ENCODE data around the gene ROCK2. TPM values are rescaled to one million over a fixed set of nuclear protein-coding genes. Genes with fewer than 3 reads are reported as not detected.
A peak's percentile ranks its signal among the peaks of the same experiment; 100 is the strongest.

ROCK2 gene
- 12.7 TPM for total RNA-seq
- polyA plus RNA-seq = 11.7 TPM
- long read RNA-seq, donor 1 = 0 reads
- long read RNA-seq, donor 2 = 0 reads
- long read RNA-seq, donor 3 = 0 reads
- long read RNA-seq, donor 4 = 0 reads
- long read RNA-seq, donor 5 = 0 reads
- long read RNA-seq, donor 6 = 0 reads
- long read RNA-seq, donor 7 = 0 reads
- long read RNA-seq, donor 8 = 0 reads
- long read RNA-seq, donor 9 = 0 reads
- long read RNA-seq, donor 10 = 0 reads

DNA sequence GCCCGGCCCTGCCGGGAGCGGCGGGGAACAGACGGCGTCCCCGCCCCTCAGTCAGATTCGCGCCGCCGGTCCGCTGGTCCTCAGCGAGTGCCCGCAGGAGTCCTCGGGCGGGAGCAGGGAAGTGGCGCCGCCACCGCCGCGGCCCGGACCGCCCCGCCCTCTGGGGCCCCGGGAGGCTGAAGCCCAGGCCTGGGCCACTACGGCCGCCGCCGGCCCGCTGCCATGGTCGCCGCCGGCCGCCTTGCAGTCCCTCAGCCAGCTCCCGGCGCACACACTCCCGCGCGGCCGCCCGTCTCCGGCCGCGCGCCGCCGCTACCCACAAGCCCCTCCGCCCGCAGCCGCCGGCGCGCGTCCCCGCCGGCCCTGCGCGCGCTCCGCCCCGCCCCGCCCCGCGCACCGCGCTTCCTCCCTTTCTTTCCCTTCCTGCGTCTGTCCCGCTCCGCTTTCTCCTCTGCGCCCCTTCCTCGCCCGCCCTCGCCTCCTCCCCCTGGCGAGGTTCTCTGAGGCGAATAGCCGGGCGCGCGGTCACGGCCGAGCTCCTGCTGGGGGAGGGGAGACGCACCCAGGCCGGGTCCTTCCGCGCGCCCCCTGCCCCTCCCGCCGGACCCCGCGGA is at the start of gene ROCK2:
Gene ROCK2, minus strand, starts transcription at position 295 of the 614 bp plus-strand sequence. CDS start 500 bp downstream, outside the sequence.
- Histone ChIP-seq H3K4me1 (ENCODE audit: control insufficient read depth in 2 of 2, insufficient read depth in 2 of 2, low read length in 2 of 2) (peaks cover 7 to 10% of the 10 kb centered on the region in 2 donors), H3K4me3 (ENCODE audit: low read length in 2 of 2) (peak within 1 kb of the TSS; percentile 86 to 91), H3K9me3 (ENCODE audit: control insufficient read depth in 2 of 2, insufficient read depth in 1 of 2, low read length in 1 of 2) (no peaks in the 10 kb centered on the region), H3K27me3 (ENCODE audit: control insufficient read depth in 2 of 2, insufficient read depth in 1 of 2, low read length in 1 of 2) (no peaks in the 10 kb centered on the region), H3K36me3 (ENCODE audit: control insufficient read depth in 2 of 2, insufficient read depth in 2 of 2, low read length in 1 of 2) (no peaks in the 10 kb centered on the region), H3K27ac (ENCODE audit: low read depth in 1 of 2, low read length in 1 of 2) (peak within 1 kb of the TSS; percentile 67 to 94)
- peak in 8 of 9 donors; percentile 24 to 81 (median 65) for DNase-seq (ENCODE audit: low read depth in 6 of 9, low spot score in 9 of 9)
- under 1% methylated on average over 84 of the region's 90 CpGs for WGBS

DNA sequence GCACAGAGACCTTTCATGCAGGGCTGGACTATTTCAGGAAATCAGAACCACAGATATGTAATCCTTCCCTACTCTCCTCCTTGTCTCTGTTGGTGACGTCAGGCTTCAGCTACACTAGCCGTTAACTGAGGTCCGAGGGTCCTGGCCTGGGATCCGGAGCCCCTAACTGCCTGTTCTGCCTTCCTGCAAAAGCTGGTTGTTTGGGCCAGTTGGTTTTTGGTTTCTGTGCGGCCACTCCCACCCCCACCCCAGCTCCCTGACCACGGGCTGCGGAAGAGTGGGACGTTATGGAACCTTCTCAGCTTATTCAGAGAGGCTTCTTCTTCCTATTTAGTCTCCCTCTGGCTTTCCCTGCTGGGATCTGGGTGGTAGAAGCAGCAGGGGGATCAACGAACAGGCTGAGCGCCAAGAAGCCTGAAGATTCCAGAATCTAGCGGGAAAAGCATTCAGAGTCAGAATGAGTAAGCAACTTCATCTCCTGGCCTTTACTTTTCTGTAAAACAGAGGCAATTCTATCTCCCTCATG is 49.3 kb upstream of the ROCK2 start:
- WGBS = 94% methylated on average over 11 of the region's 11 CpGs
- no peaks in the 10 kb centered on the region for H3K9me3 ChIP-seq (ENCODE audit: control insufficient read depth in 2 of 2, insufficient read depth in 1 of 2, low read length in 1 of 2)
- peaks cover 0 to 2% of the 10 kb centered on the region in 2 donors for H3K4me1 ChIP-seq (ENCODE audit: control insufficient read depth in 2 of 2, insufficient read depth in 2 of 2, low read length in 2 of 2)
- DNase-seq (ENCODE audit: low read depth in 6 of 9, low spot score in 9 of 9) = no peak
- H3K36me3 ChIP-seq (ENCODE audit: control insufficient read depth in 2 of 2, insufficient read depth in 2 of 2, low read length in 1 of 2) = no peaks in the 10 kb centered on the region
- H3K27me3 ChIP-seq (ENCODE audit: control insufficient read depth in 2 of 2, insufficient read depth in 1 of 2, low read length in 1 of 2) = no peaks in the 10 kb centered on the region
- no peak overlapping the region for H3K27ac ChIP-seq (ENCODE audit: low read depth in 1 of 2, low read length in 1 of 2)
- no peak overlapping the region for H3K4me3 ChIP-seq (ENCODE audit: low read length in 2 of 2)

DNA sequence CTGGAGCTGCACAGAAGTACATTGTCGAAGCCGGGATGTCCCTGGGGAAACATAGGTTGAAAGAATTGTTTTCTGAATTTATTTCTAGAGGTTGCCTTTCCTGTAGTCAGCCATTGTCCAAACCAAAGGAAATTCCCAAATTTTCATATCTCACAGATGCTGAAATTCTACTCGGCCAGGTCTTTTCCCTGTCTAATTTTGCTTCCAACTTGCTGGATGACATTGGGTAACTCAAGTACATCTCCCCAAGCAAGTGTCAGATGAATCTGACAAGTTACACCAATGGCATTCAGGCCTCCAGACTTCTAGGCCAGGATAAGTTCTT is 47.5 kb upstream of the ROCK2 start:
- peak overlapping the region in 1 of 2 donors; percentile 26 for H3K27ac ChIP-seq (ENCODE audit: low read depth in 1 of 2, low read length in 1 of 2)
- no peaks in the 10 kb centered on the region for H3K9me3 ChIP-seq (ENCODE audit: control insufficient read depth in 2 of 2, insufficient read depth in 1 of 2, low read length in 1 of 2)
- DNase-seq (ENCODE audit: low read depth in 6 of 9, low spot score in 9 of 9) = no peak
- no peaks in the 10 kb centered on the region for H3K27me3 ChIP-seq (ENCODE audit: control insufficient read depth in 2 of 2, insufficient read depth in 1 of 2, low read length in 1 of 2)
- H3K4me3 ChIP-seq (ENCODE audit: low read length in 2 of 2) = no peak overlapping the region
- WGBS = 86% methylated on average over 3 of the region's 3 CpGs
- no peaks in the 10 kb centered on the region for H3K36me3 ChIP-seq (ENCODE audit: control insufficient read depth in 2 of 2, insufficient read depth in 2 of 2, low read length in 1 of 2)
- peaks cover 0 to 7% of the 10 kb centered on the region in 2 donors for H3K4me1 ChIP-seq (ENCODE audit: control insufficient read depth in 2 of 2, insufficient read depth in 2 of 2, low read length in 2 of 2)

DNA sequence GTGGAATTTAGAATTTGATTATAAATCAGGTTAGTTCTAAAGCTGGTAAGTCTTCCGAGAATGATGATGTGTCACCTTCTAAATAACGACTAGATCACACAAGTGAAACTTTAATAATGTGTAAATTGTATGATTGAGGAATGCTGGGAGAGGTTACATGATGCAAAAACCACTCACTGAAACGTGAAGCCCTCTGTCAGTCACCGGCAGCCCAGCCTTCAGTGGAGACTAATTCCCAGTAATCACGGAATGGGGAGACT is 45.9 kb upstream of the ROCK2 start:
- Histone ChIP-seq H3K4me3 (ENCODE audit: low read length in 2 of 2) (no peak overlapping the region), H3K36me3 (ENCODE audit: control insufficient read depth in 2 of 2, insufficient read depth in 2 of 2, low read length in 1 of 2) (no peaks in the 10 kb centered on the region), H3K4me1 (ENCODE audit: control insufficient read depth in 2 of 2, insufficient read depth in 2 of 2, low read length in 2 of 2) (peaks cover 0 to 7% of the 10 kb centered on the region in 2 donors), H3K27ac (ENCODE audit: low read depth in 1 of 2, low read length in 1 of 2) (no peak overlapping the region), H3K9me3 (ENCODE audit: control insufficient read depth in 2 of 2, insufficient read depth in 1 of 2, low read length in 1 of 2) (no peaks in the 10 kb centered on the region), H3K27me3 (ENCODE audit: control insufficient read depth in 2 of 2, insufficient read depth in 1 of 2, low read length in 1 of 2) (no peaks in the 10 kb centered on the region)
- 85% methylated on average over 5 of the region's 5 CpGs for WGBS
- DNase-seq (ENCODE audit: low read depth in 6 of 9, low spot score in 9 of 9) = no peak

DNA sequence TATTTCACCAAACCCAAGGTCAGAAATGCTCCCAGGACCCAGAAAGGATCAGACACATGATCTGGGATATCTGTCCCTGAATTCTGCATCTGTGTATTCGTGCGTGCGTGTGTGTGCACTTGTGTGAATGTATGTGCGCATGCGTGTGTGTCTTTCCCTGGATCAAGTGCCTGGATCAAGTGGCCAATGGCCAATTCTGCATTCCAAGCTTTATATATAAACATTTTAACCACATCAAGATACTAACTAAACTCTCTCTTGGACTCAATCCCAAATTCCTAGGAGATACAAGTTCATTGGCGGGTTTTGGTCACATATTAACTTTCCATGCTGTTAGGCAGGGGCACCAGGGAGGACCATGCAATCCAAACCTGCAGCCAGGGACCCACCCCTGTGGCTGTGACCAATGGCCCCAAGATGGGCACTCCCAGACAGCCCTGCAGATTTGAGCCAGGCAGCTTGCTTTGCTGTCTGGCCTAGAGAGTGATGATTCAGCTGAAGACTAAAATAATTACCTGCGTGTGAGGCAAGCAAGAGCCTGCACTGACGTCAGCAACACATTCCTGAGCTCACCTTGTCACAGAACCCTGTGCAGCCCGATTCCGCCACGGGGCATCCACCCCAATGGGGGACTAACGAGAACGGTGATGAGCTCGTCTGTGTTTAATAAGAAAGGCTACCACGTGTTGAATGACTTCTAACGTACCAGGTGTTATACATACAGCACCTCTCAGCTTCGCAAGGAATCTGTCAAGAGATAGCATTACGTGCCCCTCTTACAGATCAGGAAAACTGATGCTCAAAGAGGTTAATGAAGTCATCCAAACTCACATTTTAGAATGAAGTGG is 45.3 kb upstream of the ROCK2 start:
- H3K27ac ChIP-seq (ENCODE audit: low read depth in 1 of 2, low read length in 1 of 2) = no peak overlapping the region
- no peak for DNase-seq (ENCODE audit: low read depth in 6 of 9, low spot score in 9 of 9)

DNA sequence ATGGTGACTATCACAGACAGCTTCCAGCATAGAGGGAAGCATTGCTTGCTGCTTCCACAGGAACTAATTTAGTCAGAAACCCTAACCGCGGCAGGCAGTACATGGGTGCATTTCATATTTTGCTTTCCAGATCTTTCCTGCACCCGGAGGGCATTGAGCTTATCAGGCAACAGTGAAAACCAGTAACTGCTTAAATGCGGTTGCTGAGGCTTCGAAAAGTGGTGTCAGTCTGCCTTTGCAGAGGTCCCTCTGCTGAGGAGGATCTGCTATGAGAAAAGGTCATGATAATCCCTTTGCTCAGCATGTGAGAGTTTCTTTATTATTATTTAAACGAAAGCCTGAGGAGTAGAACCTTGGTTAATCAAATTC is 44.6 kb upstream of the ROCK2 start:
- H3K9me3 ChIP-seq (ENCODE audit: control insufficient read depth in 2 of 2, insufficient read depth in 1 of 2, low read length in 1 of 2) = no peaks in the 10 kb centered on the region
- DNase-seq (ENCODE audit: low read depth in 6 of 9, low spot score in 9 of 9) = no peak
- no peaks in the 10 kb centered on the region for H3K27me3 ChIP-seq (ENCODE audit: control insufficient read depth in 2 of 2, insufficient read depth in 1 of 2, low read length in 1 of 2)
- H3K4me1 ChIP-seq (ENCODE audit: control insufficient read depth in 2 of 2, insufficient read depth in 2 of 2, low read length in 2 of 2) = peaks cover 0 to 7% of the 10 kb centered on the region in 2 donors
- H3K36me3 ChIP-seq (ENCODE audit: control insufficient read depth in 2 of 2, insufficient read depth in 2 of 2, low read length in 1 of 2) = no peaks in the 10 kb centered on the region
- 93% methylated on average over 6 of the region's 6 CpGs for WGBS
- no peak overlapping the region for H3K27ac ChIP-seq (ENCODE audit: low read depth in 1 of 2, low read length in 1 of 2)
- no peak overlapping the region for H3K4me3 ChIP-seq (ENCODE audit: low read length in 2 of 2)

More for the DNA sequence above, 45.3 kb upstream of the ROCK2 start:
- Histone ChIP-seq H3K27me3 (ENCODE audit: control insufficient read depth in 2 of 2, insufficient read depth in 1 of 2, low read length in 1 of 2) (no peaks in the 10 kb centered on the region), H3K9me3 (ENCODE audit: control insufficient read depth in 2 of 2, insufficient read depth in 1 of 2, low read length in 1 of 2) (no peaks in the 10 kb centered on the region), H3K4me3 (ENCODE audit: low read length in 2 of 2) (no peak overlapping the region), H3K4me1 (ENCODE audit: control insufficient read depth in 2 of 2, insufficient read depth in 2 of 2, low read length in 2 of 2) (peaks cover 0 to 7% of the 10 kb centered on the region in 2 donors), H3K36me3 (ENCODE audit: control insufficient read depth in 2 of 2, insufficient read depth in 2 of 2, low read length in 1 of 2) (no peaks in the 10 kb centered on the region)
- 93% methylated on average over 18 of the region's 18 CpGs for WGBS

DNA sequence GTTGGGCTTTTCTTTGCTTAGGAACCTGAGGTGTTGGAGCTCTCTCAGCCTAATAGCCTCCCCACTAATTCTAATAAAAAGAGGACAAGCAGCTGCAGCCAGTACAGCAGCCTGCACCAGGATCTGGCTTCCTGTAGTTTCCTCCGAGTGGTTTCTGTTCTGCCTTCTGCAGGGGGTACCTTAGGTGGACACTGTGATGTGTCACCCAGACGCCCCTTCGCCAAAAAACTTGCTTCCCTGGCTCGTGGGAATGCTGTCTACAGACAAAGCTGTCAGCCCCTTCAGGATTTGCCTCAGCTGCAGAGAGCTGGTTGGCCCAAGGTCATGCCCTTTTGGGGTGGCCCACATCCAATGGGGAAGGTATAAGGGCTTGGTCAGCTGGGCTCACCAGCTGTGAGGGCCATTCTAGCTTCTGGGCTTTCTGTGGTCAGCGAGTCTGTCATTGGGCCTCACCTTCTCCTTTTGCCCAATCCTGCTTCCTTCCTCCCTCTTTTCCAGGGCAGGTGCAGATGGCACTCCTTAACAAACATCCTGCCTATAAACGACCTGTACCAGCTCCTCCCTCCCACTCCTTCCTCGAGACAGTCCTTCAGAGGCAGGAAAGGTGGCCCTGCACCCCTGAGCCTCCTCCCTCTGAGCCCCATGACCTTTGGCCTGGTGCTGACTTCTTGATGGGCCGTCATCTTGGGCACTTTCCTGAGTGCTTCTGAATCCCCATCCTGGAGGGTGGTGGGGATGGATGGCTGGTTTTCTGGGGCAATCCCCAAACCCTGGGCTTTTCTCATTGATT is 44.0 kb upstream of the ROCK2 start:
- no peak overlapping the region for H3K4me3 ChIP-seq (ENCODE audit: low read length in 2 of 2)
- H3K27ac ChIP-seq (ENCODE audit: low read depth in 1 of 2, low read length in 1 of 2) = no peak overlapping the region
- H3K27me3 ChIP-seq (ENCODE audit: control insufficient read depth in 2 of 2, insufficient read depth in 1 of 2, low read length in 1 of 2) = no peaks in the 10 kb centered on the region
- H3K9me3 ChIP-seq (ENCODE audit: control insufficient read depth in 2 of 2, insufficient read depth in 1 of 2, low read length in 1 of 2) = no peaks in the 10 kb centered on the region
- no peaks in the 10 kb centered on the region for H3K36me3 ChIP-seq (ENCODE audit: control insufficient read depth in 2 of 2, insufficient read depth in 2 of 2, low read length in 1 of 2)
- no peak for DNase-seq (ENCODE audit: low read depth in 6 of 9, low spot score in 9 of 9)
- peaks cover 0 to 7% of the 10 kb centered on the region in 2 donors for H3K4me1 ChIP-seq (ENCODE audit: control insufficient read depth in 2 of 2, insufficient read depth in 2 of 2, low read length in 2 of 2)
- WGBS = 76% methylated on average over 8 of the region's 8 CpGs

DNA sequence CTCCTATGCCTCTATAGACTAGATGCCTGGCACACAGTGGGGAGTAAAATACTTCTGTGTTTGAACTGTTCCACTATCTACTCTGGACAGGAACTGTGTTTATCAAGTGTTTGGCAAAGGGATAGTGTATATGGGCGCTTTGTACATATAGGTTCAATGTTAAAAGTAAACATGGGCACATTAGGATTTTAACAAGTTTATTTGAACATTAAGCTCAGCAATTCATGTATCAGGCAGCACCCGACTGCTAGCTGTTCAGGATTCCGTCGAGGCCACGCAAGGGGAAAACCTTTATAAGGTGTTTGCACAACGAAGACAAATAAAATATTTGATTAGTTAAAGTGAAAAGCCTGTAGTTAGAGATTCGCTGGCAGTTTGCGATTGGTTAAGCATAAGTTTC is 43.4 kb upstream of the ROCK2 start:
- no peaks in the 10 kb centered on the region for H3K36me3 ChIP-seq (ENCODE audit: control insufficient read depth in 2 of 2, insufficient read depth in 2 of 2, low read length in 1 of 2)
- H3K27me3 ChIP-seq (ENCODE audit: control insufficient read depth in 2 of 2, insufficient read depth in 1 of 2, low read length in 1 of 2) = no peaks in the 10 kb centered on the region
- 97% methylated on average over 8 of the region's 8 CpGs for WGBS
- DNase-seq (ENCODE audit: low read depth in 6 of 9, low spot score in 9 of 9) = no peak
- H3K4me3 ChIP-seq (ENCODE audit: low read length in 2 of 2) = no peak overlapping the region
- H3K4me1 ChIP-seq (ENCODE audit: control insufficient read depth in 2 of 2, insufficient read depth in 2 of 2, low read length in 2 of 2) = peaks cover 0 to 7% of the 10 kb centered on the region in 2 donors
- H3K27ac ChIP-seq (ENCODE audit: low read depth in 1 of 2, low read length in 1 of 2) = no peak overlapping the region
- H3K9me3 ChIP-seq (ENCODE audit: control insufficient read depth in 2 of 2, insufficient read depth in 1 of 2, low read length in 1 of 2) = no peaks in the 10 kb centered on the region

DNA sequence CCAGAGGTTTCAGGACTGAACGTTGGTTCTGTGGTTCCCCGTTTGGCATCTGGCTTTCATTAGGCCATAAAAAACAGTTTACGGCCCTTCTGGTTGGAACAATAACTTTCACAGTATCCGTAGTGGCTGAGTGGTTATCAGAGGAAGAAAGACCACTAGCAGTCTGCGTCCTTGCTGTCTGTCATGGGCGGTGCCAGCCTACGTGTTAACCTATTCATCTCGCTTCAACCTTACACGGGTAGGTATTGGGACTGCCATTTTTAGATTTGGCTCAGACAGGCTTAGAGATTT is 42.6 kb upstream of the ROCK2 start:
- H3K4me3 ChIP-seq (ENCODE audit: low read length in 2 of 2) = no peak overlapping the region
- no peak for DNase-seq (ENCODE audit: low read depth in 6 of 9, low spot score in 9 of 9)
- no peaks in the 10 kb centered on the region for H3K27me3 ChIP-seq (ENCODE audit: control insufficient read depth in 2 of 2, insufficient read depth in 1 of 2, low read length in 1 of 2)
- peaks cover 0 to 7% of the 10 kb centered on the region in 2 donors for H3K4me1 ChIP-seq (ENCODE audit: control insufficient read depth in 2 of 2, insufficient read depth in 2 of 2, low read length in 2 of 2)
- WGBS = 92% methylated on average over 9 of the region's 9 CpGs
- no peaks in the 10 kb centered on the region for H3K9me3 ChIP-seq (ENCODE audit: control insufficient read depth in 2 of 2, insufficient read depth in 1 of 2, low read length in 1 of 2)
- no peaks in the 10 kb centered on the region for H3K36me3 ChIP-seq (ENCODE audit: control insufficient read depth in 2 of 2, insufficient read depth in 2 of 2, low read length in 1 of 2)
- no peak overlapping the region for H3K27ac ChIP-seq (ENCODE audit: low read depth in 1 of 2, low read length in 1 of 2)
